HepG2 (cell line): ENCODE data around the gene MYO15A. TPM values are rescaled to one million over a fixed set of nuclear protein-coding genes. Genes with fewer than 3 reads are reported as not detected.

Experiments
- BCL6 ChIP-seq: IDR thresholded peaks from 2 replicates; pipeline ENCODE4 v1.6.1; 2016; ENCODE audit warnings: missing genetic modification reagents, missing compliant biosample characterization
- HMG20A ChIP-seq: IDR thresholded peaks from 2 replicates; pipeline ENCODE4 v1.6.1; 2016; ENCODE audit warnings: borderline replicate concordance
- HMGXB3 ChIP-seq: sonication (generic); formaldehyde crosslinking; IDR thresholded peaks from 2 replicates; pipeline ENCODE4 v1.4.0; 2020; ENCODE audit warnings: missing genetic modification reagents, borderline replicate concordance
- TBX3 ChIP-seq: fragments of 450-650 bp; IDR thresholded peaks from 2 replicates; pipeline ENCODE4 v1.6.1; 2017; ENCODE audit warnings: antibody characterized with exemption, mild to moderate bottlenecking, inconsistent platforms, borderline replicate concordance
- ZBTB34 ChIP-seq: sonication (generic); formaldehyde crosslinking; IDR thresholded peaks from 2 replicates; pipeline ENCODE4 v1.8.0; 2022; ENCODE audit warnings: mild to moderate bottlenecking, missing genetic modification reagents
- ZNF12 ChIP-seq: sonication (generic); formaldehyde crosslinking; IDR thresholded peaks from 2 replicates; pipeline ENCODE4 v1.5.0; 2020; ENCODE audit warnings: missing genetic modification reagents
- ZNF18 ChIP-seq: sonication (generic); formaldehyde crosslinking; IDR thresholded peaks from 2 replicates; pipeline ENCODE4 v1.8.0; 2022; ENCODE audit warnings: mild to moderate bottlenecking, missing genetic modification reagents; ENCODE audit not compliant: insufficient replicate concordance
- ZNF614 ChIP-seq: IDR thresholded peaks from 2 replicates; pipeline ENCODE4 v1.6.1; 2018; ENCODE audit warnings: missing biosample characterization, missing genetic modification reagents, inconsistent platforms, borderline replicate concordance
- polyA plus RNA-seq, 8 experiments: library from polyadenylated mRNA; depleted of rRNA in 3 of 8; stranded (reverse) in 7 of 8; unstranded in 1 of 8; fragments of >200 nt; fragmentation: Illumina TruSeq in 4 of 8; extraction: Trizol in 4 of 8; gene quantifications; 2 replicates each; pipeline versions ENCODE4 v1.2.1 to v1.2.3, GENCODE V29; 2011 to 2016; ENCODE audit warnings: low read depth in 4 of 8, missing spikeins in 1 of 8, mixed read lengths in 1 of 8; ENCODE audit not compliant: insufficient read depth in 1 of 8
- total RNA-seq, 5 experiments: library from RNA; depleted of rRNA; stranded (reverse); fragments of >200 nt; fragmentation: Illumina TruSeq; extraction: Trizol; gene quantifications; 2 replicates each; pipeline ENCODE4 v1.2.3, GENCODE V29; 2016; ENCODE audit warnings: low read depth in 1 of 5

Gene MYO15A
- total and polyA plus RNA-seq, 2 of the 13 experiments (the other 11 are each of a cell fraction or from before 2014, with no cell fraction given): 0.07 to 0.20 TPM

GRCh38 chr17:18182978-18183333 is 74.4 kb downstream of the MYO15A start (continued):
- TF ChIP-seq HMGXB3 (CRISPR knock-in tag) (no peak), ZNF12 (CRISPR knock-in tag) (no peak), HMG20A (CRISPR knock-in tag) (no peak), ZNF614 (CRISPR knock-in tag) (peak; percentile 34; the same call in 1 of the 2 replicates), ZBTB34 (CRISPR knock-in tag) (0 out of 2 replicates have a peak, but pooled peaks have one; percentile 54), ZNF18 (CRISPR knock-in tag) (peak; percentile 76), TBX3 (no peak), BCL6 (no peak)
